Ectodermal cell (in vitro differentiated cells): ENCODE results near the gene TNF.

Experiments
- H3K27ac ChIP-seq: 2 replicates; pipeline ENCODE4 v1.7.0; 2013; ENCODE audit warnings: mild to moderate bottlenecking, low read depth, low read length; ENCODE audit not compliant: insufficient read depth, poor library complexity, severe bottlenecking
- H3K27me3 ChIP-seq: 2 replicates; pipeline ENCODE4 v1.7.0; 2013; ENCODE audit warnings: mild to moderate bottlenecking, low read length; ENCODE audit not compliant: insufficient read depth, control insufficient read depth, poor library complexity, severe bottlenecking
- H3K36me3 ChIP-seq: one replicate; pipeline ENCODE4 v1.7.0; 2013; ENCODE audit warnings: low read length; ENCODE audit not compliant: control insufficient read depth, insufficient read depth
- H3K4me1 ChIP-seq: one replicate; pipeline ENCODE4 v1.7.0; 2013; ENCODE audit warnings: low read length; ENCODE audit not compliant: control insufficient read depth, insufficient read depth
- H3K4me3 ChIP-seq: 2 replicates; pipeline ENCODE4 v1.7.0; 2013; ENCODE audit warnings: low read depth, low read length, control low read depth; ENCODE audit not compliant: insufficient read depth
- H3K9me3 ChIP-seq: 2 replicates; pipeline ENCODE4 v1.7.0; 2013; ENCODE audit warnings: mild to moderate bottlenecking, low read length, moderate library complexity; ENCODE audit not compliant: control insufficient read depth
- WGBS, 2 experiments: methylation state at CpG; one replicate each; pipeline ENCODE4 v1.1.7; 2013; ENCODE audit warnings: missing lambda C conversion rate in 2 of 2; 5-methylcytosine and 5-hydroxymethylcytosine counted together

TNF gene

GRCh38 chr6:31615748-31616147 lies 40.4 kb downstream of the TNF start:
- Histone ChIP-seq H3K27me3 (no peaks in the 10 kb centered on the region), H3K36me3 (no peaks in the 10 kb centered on the region), H3K4me1 (peaks cover 5% of the 10 kb centered on the region), H3K9me3 (no peaks in the 10 kb centered on the region), H3K4me3 (no peak overlapping the region), H3K27ac (no peak overlapping the region)
- WGBS, 2 experiments: 78 to 79% methylated on average over 7 of the region's 7 CpGs

- Histone ChIP-seq H3K27ac (no peak overlapping the region), H3K4me1 (peaks cover 6% of the 10 kb centered on the region), H3K27me3 (no peaks in the 10 kb centered on the region), H3K4me3 (no peak overlapping the region), H3K9me3 (no peaks in the 10 kb centered on the region), H3K36me3 (no peaks in the 10 kb centered on the region)
- WGBS, 2 experiments: 90 to 92% methylated on average over 2 of the region's 2 CpGs
Measured at GRCh38 chr6:31617010-31617409, 41.6 kb downstream of the TNF start.

- WGBS, 2 experiments: 0 to 1% methylated on average over 50 of the region's 50 CpGs
- Histone ChIP-seq H3K36me3 (peaks cover 25% of the 10 kb centered on the region), H3K9me3 (no peaks in the 10 kb centered on the region), H3K27ac (peak overlapping the region; percentile 100), H3K4me3 (peak overlapping the region; percentile 79), H3K27me3 (no peaks in the 10 kb centered on the region), H3K4me1 (peaks cover 16% of the 10 kb centered on the region)
Measured at GRCh38 chr6:31619805-31620585, 44.6 kb downstream of the TNF start.

- Histone ChIP-seq H3K27ac (peak within 1 kb of the TSS; percentile 100), H3K4me3 (peak within 1 kb of the TSS; percentile 79), H3K36me3 (peaks cover 33% of the 10 kb centered on the region), H3K9me3 (no peaks in the 10 kb centered on the region), H3K4me1 (peaks cover 14% of the 10 kb centered on the region), H3K27me3 (no peaks in the 10 kb centered on the region)
- WGBS, 2 experiments: 0% methylated on average over 67 of the region's 67 CpGs
Measured at GRCh38 chr6:31620586-31621319, 45.4 kb downstream of the TNF start, which contains the start of gene PRRC2A. Gene PRRC2A, plus strand, starts transcription at chr6:31620715. Its CDS starts 2,075 bp downstream, at chr6:31622790.

- Histone ChIP-seq H3K9me3 (no peaks in the 10 kb centered on the region), H3K27me3 (no peaks in the 10 kb centered on the region), H3K4me3 (peak overlapping the region; percentile 79), H3K4me1 (peaks cover 10% of the 10 kb centered on the region), H3K36me3 (peaks cover 39% of the 10 kb centered on the region), H3K27ac (peak overlapping the region; percentile 100)
- WGBS, 2 experiments: 6 to 7% methylated on average over 15 of the region's 15 CpGs
Measured at GRCh38 chr6:31621320-31621939, 46.1 kb downstream of the TNF start.

GRCh38 chr6:31621991-31622390 lies 46.6 kb downstream of the TNF start:
- Histone ChIP-seq H3K27ac (no peak overlapping the region), H3K9me3 (no peaks in the 10 kb centered on the region), H3K4me1 (peaks cover 10% of the 10 kb centered on the region), H3K4me3 (peak overlapping the region; percentile 79), H3K27me3 (no peaks in the 10 kb centered on the region), H3K36me3 (peaks cover 45% of the 10 kb centered on the region)
- WGBS, 2 experiments: 39 to 44% methylated on average over 4 of the region's 4 CpGs

GRCh38 chr6:31622684-31623091 lies 47.3 kb downstream of the TNF start:
- H3K9me3 ChIP-seq: no peaks in the 10 kb centered on the region
- peaks cover 10% of the 10 kb centered on the region for H3K4me1 ChIP-seq
- H3K27ac ChIP-seq: no peak overlapping the region
- H3K4me3 ChIP-seq: peak overlapping the region; percentile 79
- 92 to 94% methylated on average over 10 of the region's 10 CpGs for WGBS, 2 experiments
- no peaks in the 10 kb centered on the region for H3K27me3 ChIP-seq
- peaks cover 51% of the 10 kb centered on the region for H3K36me3 ChIP-seq

GRCh38 chr6:31624070-31624469 lies 48.7 kb downstream of the TNF start:
- Histone ChIP-seq H3K9me3 (no peaks in the 10 kb centered on the region), H3K27ac (no peak overlapping the region), H3K27me3 (no peaks in the 10 kb centered on the region), H3K36me3 (peaks cover 65% of the 10 kb centered on the region), H3K4me1 (peaks cover 10% of the 10 kb centered on the region), H3K4me3 (no peak overlapping the region)
- 97 to 99% methylated on average over 10 of the region's 10 CpGs for WGBS, 2 experiments

GRCh38 chr6:31626952-31627351 lies 51.6 kb downstream of the TNF start:
- Histone ChIP-seq H3K27ac (no peak overlapping the region), H3K36me3 (peaks cover 93% of the 10 kb centered on the region)

More at GRCh38 chr6:31626952-31627351, 51.6 kb downstream of the TNF start:
- Histone ChIP-seq H3K4me1 (peaks cover 10% of the 10 kb centered on the region), H3K4me3 (no peak overlapping the region), H3K9me3 (no peaks in the 10 kb centered on the region), H3K27me3 (no peaks in the 10 kb centered on the region)
- WGBS, 2 experiments: 95 to 97% methylated on average over 9 to 10 of the region's 10 CpGs
